HepG2 (cell line): ENCODE measurements around the gene IGDCC3. TPM values are rescaled to one million over a fixed set of nuclear protein-coding genes. Genes with fewer than 3 reads are reported as not detected.

ENCODE experiments used
- ATAC-seq: fragments of 200-7000 bp; cut with Tn5 transposase; 3 replicates; pipeline ENCODE4 v1.9.1; 2020; ENCODE audit warnings: mild to moderate bottlenecking, moderate library complexity
- BruUV-seq: library from RNA; stranded (reverse); fragments of 400-500 nt; replicated peaks from 2 replicates; lab custom pipeline; 2021; lab: Mats Ljungman, UMichigan
- CTCF ChIA-PET: fragments of 300-600 bp; formaldehyde crosslinking; extraction: SDS; loops from one replicate; lab custom pipeline; 2021; ENCODE audit warnings: low total read pairs, inconsistent platforms, low intra/inter-chr PET ratio; lab: Yijun Ruan, JAX
- POLR2A ChIA-PET: fragments of 350-600 bp; sonication (Branson Sonifier 250); formaldehyde crosslinking; loops from one replicate; lab custom pipeline; 2020; ENCODE audit warnings: antibody characterized with exemption, inconsistent platforms; lab: Yijun Ruan, JAX
- DNase-seq: peaks from one replicate; pipeline ENCODE4 v3.0.0-alpha.2; 2015; ENCODE audit warnings: low spot score
- FAIRE-seq: peaks from 3 replicates; lab custom pipeline; 2011; peaks lifted over from hg19 to GRCh38; lab: Jason Lieb, UNC
- H2AFZ ChIP-seq: one replicate; pipeline ENCODE4 v1.6.1; 2011; ENCODE audit warnings: low read length, inconsistent platforms
- H3K27ac ChIP-seq: fragments of 300-600 bp; 3 replicates; pipeline ENCODE4 v1.8.0; 2011; ENCODE audit warnings: mixed run types, mild to moderate bottlenecking, mixed read lengths, low read length, inconsistent platforms; ENCODE audit not compliant: insufficient read depth; ENCODE audit errors: extremely low read length
- H3K27me3 ChIP-seq, 2 experiments: fragments of 200-600 bp in 1 of 2; 2 replicates in 1 of 2; 3 replicates in 1 of 2; pipeline versions ENCODE4 v1.6.0 to v1.8.0; 2011; ENCODE audit warnings: low read length in 2 of 2, mild to moderate bottlenecking in 2 of 2, moderate library complexity in 2 of 2, inconsistent platforms in 1 of 2; ENCODE audit not compliant: insufficient read depth in 2 of 2, control insufficient read depth in 1 of 2
- H3K36me3 ChIP-seq, 2 experiments: fragments of 200-600 bp in 1 of 2; replicated peaks in 1 of 2; 2 replicates in 1 of 2; 3 replicates in 1 of 2; pipeline versions ENCODE4 v1.5.1 to v1.8.0; 2011; ENCODE audit warnings: low read length in 2 of 2, inconsistent platforms in 1 of 2; ENCODE audit not compliant: insufficient read depth in 2 of 2, control insufficient read depth in 1 of 2
- H3K4me1 ChIP-seq: 2 replicates; pipeline ENCODE4 v1.5.1; 2012; ENCODE audit warnings: low read length, inconsistent platforms; ENCODE audit not compliant: insufficient read depth
- H3K4me2 ChIP-seq: 2 replicates; pipeline ENCODE4 v1.6.0; 2011; ENCODE audit warnings: low read depth, low read length, inconsistent platforms
- H3K4me3 ChIP-seq, 3 experiments: fragments of 200-600 bp in 1 of 3; sonication (generic), shearing (Covaris generic) in 1 of 3; replicated peaks in 1 of 3; 2 replicates each; pipeline ENCODE4 v1.5.1; 2011 to 2016; ENCODE audit warnings: low read length in 3 of 3, inconsistent platforms in 2 of 3, low read depth in 2 of 3, mild to moderate bottlenecking in 2 of 3, control low read depth in 1 of 3, mixed read lengths in 1 of 3; ENCODE audit not compliant: insufficient read depth in 1 of 3
- H3K79me2 ChIP-seq: one replicate; pipeline ENCODE4 v1.6.1; 2011; ENCODE audit warnings: low read length, inconsistent platforms; ENCODE audit not compliant: insufficient read depth
- H3K9ac ChIP-seq: 2 replicates; pipeline ENCODE4 v1.6.0; 2011; ENCODE audit warnings: mild to moderate bottlenecking, low read depth, low read length, inconsistent platforms; ENCODE audit not compliant: insufficient read depth
- H3K9me3 ChIP-seq: 2 replicates; pipeline ENCODE4 v1.5.1; 2012; ENCODE audit warnings: mild to moderate bottlenecking, low read length
- H4K20me1 ChIP-seq: 2 replicates; pipeline ENCODE4 v1.6.0; 2011; ENCODE audit warnings: inconsistent platforms, mild to moderate bottlenecking, low read length, moderate library complexity; ENCODE audit not compliant: insufficient read depth
- BRCA1 ChIP-seq: sonication (generic); formaldehyde crosslinking; IDR thresholded peaks from 2 replicates; pipeline ENCODE4 v1.4.0; 2020; ENCODE audit warnings: missing genetic modification reagents
- MYNN ChIP-seq: sonication (generic); formaldehyde crosslinking; IDR thresholded peaks from 2 replicates; pipeline ENCODE4 v1.4.0; 2020; ENCODE audit warnings: mild to moderate bottlenecking, low read depth, missing genetic modification reagents
- MYPOP ChIP-seq: sonication (generic); formaldehyde crosslinking; IDR thresholded peaks from 2 replicates; pipeline ENCODE4 v1.8.1; 2023; ENCODE audit warnings: mild to moderate bottlenecking, moderate library complexity, missing genetic modification reagents
- PITX1 ChIP-seq: sonication (generic); formaldehyde crosslinking; IDR thresholded peaks from 2 replicates; pipeline ENCODE4 v1.5.1; 2020; ENCODE audit warnings: mild to moderate bottlenecking, missing genetic modification reagents
- SALL2 ChIP-seq: sonication (generic); formaldehyde crosslinking; IDR thresholded peaks from 2 replicates; pipeline ENCODE4 v1.8.1; 2023; ENCODE audit warnings: mild to moderate bottlenecking, missing genetic modification reagents, inconsistent platforms
- SETDB1 ChIP-seq: sonication (generic); formaldehyde crosslinking; IDR thresholded peaks from 2 replicates; pipeline ENCODE4 v1.5.1; 2020; ENCODE audit warnings: missing genetic modification reagents, mild to moderate bottlenecking, borderline replicate concordance
- SKI ChIP-seq: fragments of 450-650 bp; IDR thresholded peaks from one replicate; pipeline ENCODE4 v1.6.1; 2018; ENCODE audit warnings: mild to moderate bottlenecking; ENCODE audit not compliant: partially characterized antibody
- SOX13 ChIP-seq, 3 experiments: fragments of 450-650 bp in 1 of 3; sonication (generic) in 1 of 3; formaldehyde crosslinking in 1 of 3; IDR thresholded peaks in 2 of 3; conservative IDR thresholded peaks in 1 of 3; 2 replicates each; pipeline versions ENCODE4 v1.5.0 to v1.6.1; 2016 to 2020; ENCODE audit warnings: antibody characterized with exemption in 1 of 3, mild to moderate bottlenecking in 1 of 3, missing compliant biosample characterization in 1 of 3, missing genetic modification reagents in 1 of 3, moderate library complexity in 1 of 3
- SOX5 ChIP-seq: IDR thresholded peaks from 2 replicates; pipeline ENCODE4 v1.6.1; 2016; ENCODE audit warnings: borderline replicate concordance
- ZNF629 ChIP-seq: sonication (generic); formaldehyde crosslinking; conservative IDR thresholded peaks from 2 replicates; pipeline ENCODE4 v1.5.0; 2020; ENCODE audit warnings: missing genetic modification reagents
- ZSCAN12 ChIP-seq: sonication (generic); formaldehyde crosslinking; IDR thresholded peaks from 2 replicates; pipeline ENCODE4 v1.9.0; 2021; ENCODE audit warnings: mild to moderate bottlenecking, missing genetic modification reagents
- WGBS: methylation state at CpG from one replicate; pipeline ENCODE4 v1.1.6; 2017; ENCODE audit warnings: low lambda C conversion rate; 5-methylcytosine and 5-hydroxymethylcytosine counted together
- in situ Hi-C: cut with HindIII; loops from 2 replicates; pipeline ENCODE4 v1.10.0; 2017; ENCODE audit warnings: low pct_unique_long_range_greater_than_20kb; ENCODE audit not compliant: extremely low pct_ligation_motif_present
- intact Hi-C: fragments of 100-400 bp; cut with micrococcal nuclease; formaldehyde crosslinking; loops from one replicate; pipeline ENCODE4 v1.10.0; 2022; ENCODE audit not compliant: unreplicated experiment
- polyA plus RNA-seq, 8 experiments: library from polyadenylated mRNA; depleted of rRNA in 3 of 8; stranded (reverse) in 7 of 8; unstranded in 1 of 8; fragments of >200 nt; fragmentation: Illumina TruSeq in 4 of 8; extraction: Trizol in 4 of 8; gene quantifications; 2 replicates each; pipeline versions ENCODE4 v1.2.1 to v1.2.3, GENCODE V29; 2011 to 2016; ENCODE audit warnings: low read depth in 4 of 8, missing spikeins in 1 of 8, mixed read lengths in 1 of 8; ENCODE audit not compliant: insufficient read depth in 1 of 8
- total RNA-seq, 5 experiments: library from RNA; depleted of rRNA; stranded (reverse); fragments of >200 nt; fragmentation: Illumina TruSeq; extraction: Trizol; gene quantifications; 2 replicates each; pipeline ENCODE4 v1.2.3, GENCODE V29; 2016; ENCODE audit warnings: low read depth in 1 of 5

Gene IGDCC3
- total and polyA plus RNA-seq, 2 of the 13 experiments (the other 11 are each of a cell fraction or from before 2014, with no cell fraction given) = 30.1 to 51.8 TPM

DNA sequence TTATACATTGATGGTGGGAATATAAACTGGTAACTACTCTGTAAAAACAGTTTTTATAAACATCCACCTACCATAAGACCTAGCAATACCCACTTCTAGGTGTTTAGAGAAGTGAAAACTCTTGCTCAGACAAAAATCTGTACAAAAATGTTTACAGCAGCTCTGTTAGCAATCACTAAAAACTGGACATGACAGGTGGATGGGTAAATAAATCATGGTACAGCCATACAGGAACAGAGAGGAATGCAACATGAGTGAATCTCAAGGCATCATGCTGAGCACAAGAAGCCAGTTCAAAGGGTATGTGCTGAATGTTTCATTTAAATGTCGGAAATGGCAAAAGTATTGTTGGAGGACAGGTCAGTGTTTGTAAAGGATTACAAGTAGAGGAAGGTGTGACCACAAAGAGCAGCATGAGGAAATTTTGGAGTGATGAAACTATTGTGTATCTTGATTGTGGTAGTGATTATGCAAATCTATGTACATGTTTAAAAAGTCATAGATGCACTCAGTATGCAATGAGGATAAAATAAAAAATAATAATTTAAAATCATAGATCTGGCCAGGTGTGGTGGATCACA is 84.8 kb downstream of the IGDCC3 start:
- H4K20me1 ChIP-seq = no peaks in the 10 kb centered on the region
- FAIRE-seq = no peak
- POLR2A ChIA-PET = interaction anchor here (0.7 to 1.5 kb wide), 2 partner anchors 12 to 108 kb away, joined by 3 to 6 read pairs; partner anchors contain the start of genes CLPX and RNU5B-1

GRCh38 chr15:65290228-65290627 is 87.6 kb downstream of the IGDCC3 start:
- H3K79me2 ChIP-seq = no peaks in the 10 kb centered on the region
- CTCF ChIA-PET = no interaction called here
- POLR2A ChIA-PET = interaction anchor here (1.5 kb wide), 1 partner anchor 10 kb away, joined by 9 read pairs; no protein-coding TSS in a partner anchor
- H2AFZ ChIP-seq = no peak overlapping the region
- H3K27ac ChIP-seq = no peak overlapping the region
- H3K9ac ChIP-seq = no peak overlapping the region
- H3K4me2 ChIP-seq = no peak overlapping the region
- no peak overlapping the region for H3K4me3 ChIP-seq
- peaks cover 49% of the 10 kb centered on the region for H3K4me1 ChIP-seq
- 77% methylated on average over 7 of the region's 7 CpGs for WGBS
- DNase-seq (no peak), ATAC-seq (no peak), FAIRE-seq (no peak)
- no peak for TF ChIP-seq ZSCAN12
- TF ChIP-seq SALL2 (CRISPR knock-in tag) = no peak
- no peak for TF ChIP-seq SKI
- TF ChIP-seq MYNN (CRISPR knock-in tag) = no peak
- TF ChIP-seq ZNF629 (CRISPR knock-in tag) = no peak
- TF ChIP-seq BRCA1 = no peak
- intact Hi-C loops (loop anchor here (10.0 kb wide), 1 partner anchor 235 kb away; no protein-coding TSS in a partner anchor), in situ Hi-C loops (loop anchor here (10.0 kb wide), 1 partner anchor 255 kb away; no protein-coding TSS in a partner anchor)
- no peaks in the 10 kb centered on the region for H4K20me1 ChIP-seq
- no TSS peak for BruUV-seq
- H3K36me3 ChIP-seq = no peaks in the 10 kb centered on the region
- no peaks in the 10 kb centered on the region; a peak in 1 of 5 replicates for H3K27me3 ChIP-seq
- no peaks in the 10 kb centered on the region for H3K9me3 ChIP-seq

More for the DNA sequence above, 84.8 kb downstream of the IGDCC3 start:
- intact Hi-C loops (loop anchor here (10.0 kb wide), 1 partner anchor 238 kb away; no protein-coding TSS in a partner anchor), in situ Hi-C loops (loop anchor here (10.0 kb wide), 1 partner anchor 258 kb away; no protein-coding TSS in a partner anchor)
- CTCF ChIA-PET = no interaction called here
- Histone ChIP-seq H3K27ac (no peak overlapping the region), H3K27me3 (no peaks in the 10 kb centered on the region), H2AFZ (no peak overlapping the region), H3K36me3 (no peaks in the 10 kb centered on the region), H3K9ac (no peak overlapping the region), H3K4me2 (no peak overlapping the region), H3K4me3 (no peak overlapping the region), H3K79me2 (no peaks in the 10 kb centered on the region), H3K9me3 (no peaks in the 10 kb centered on the region), H3K4me1 (peaks cover 44% of the 10 kb centered on the region)
- WGBS = 18% methylated on average over 1 of the region's 1 CpG
- no TSS peak for BruUV-seq
- DNase-seq = peak; percentile 45
- TF ChIP-seq SOX13 (IDR thresholded peaks at IDR 0.05) = no peak
- peak in 1 of 2 experiments; percentile 57; a peak in 1 of 4 replicates for TF ChIP-seq SOX13 (CRISPR knock-in tag; conservative IDR thresholded peaks at IDR 0.05 in 1 of 2, IDR thresholded peaks at IDR 0.05 in 1 of 2)
- TF ChIP-seq MYPOP = no peak
- TF ChIP-seq PITX1 = 0 out of 2 replicates have a peak, but pooled peaks have one; percentile 18
- peak; percentile 51; the same call in 1 of the 2 replicates for TF ChIP-seq SOX5
- no peak for TF ChIP-seq SETDB1 (CRISPR knock-in tag)
- no peak for ATAC-seq
